MCF 10A (cell line): ENCODE data around the gene RPS6KA2. TPM values are rescaled to one million over a fixed set of nuclear protein-coding genes. Genes with fewer than 3 reads are reported as not detected.
A peak's percentile ranks its signal among the peaks of the same experiment; 100 is the strongest.

ENCODE experiments used
- BruUV-seq: library from RNA; stranded (reverse); fragments of 400-500 nt; replicated peaks from 2 replicates; lab custom pipeline; 2021; lab: Mats Ljungman, UMichigan
- CTCF ChIA-PET: fragments of 300-600 bp; sonication (Branson Sonifier 250); formaldehyde crosslinking; extraction: SDS; loops from one replicate; lab custom pipeline; 2021; ENCODE audit warnings: antibody characterized with exemption, inconsistent platforms; lab: Yijun Ruan, JAX
- POLR2A ChIA-PET: fragments of 300-600, 350-650 bp; sonication (Branson Sonifier 250); formaldehyde crosslinking; extraction: SDS; loops from one replicate; lab custom pipeline; 2020; ENCODE audit warnings: antibody characterized with exemption, inconsistent platforms; lab: Yijun Ruan, JAX
- DNase-seq: peaks from one replicate; pipeline ENCODE4 v3.0.0-alpha.2; 2018; ENCODE audit not compliant: unreplicated experiment
- H3K27ac Mint-ChIP-seq: one replicate; pipeline ENCODE4 v1.8.0; 2022; ENCODE audit warnings: mild to moderate bottlenecking, low read depth, mixed read lengths; ENCODE audit not compliant: unreplicated experiment
- H3K27me3 Mint-ChIP-seq: one replicate; pipeline ENCODE4 v1.8.0; 2022; ENCODE audit warnings: mixed read lengths; ENCODE audit not compliant: insufficient read depth, unreplicated experiment
- H3K36me3 Mint-ChIP-seq: one replicate; pipeline ENCODE4 v1.8.0; 2022; ENCODE audit warnings: mild to moderate bottlenecking, moderate library complexity, mixed read lengths; ENCODE audit not compliant: insufficient read depth, unreplicated experiment
- H3K4me1 Mint-ChIP-seq: one replicate; pipeline ENCODE4 v1.8.0; 2022; ENCODE audit warnings: mixed read lengths; ENCODE audit not compliant: insufficient read depth, unreplicated experiment
- H3K4me3 Mint-ChIP-seq: one replicate; pipeline ENCODE4 v1.8.0; 2022; ENCODE audit warnings: mild to moderate bottlenecking, moderate library complexity, mixed read lengths; ENCODE audit not compliant: unreplicated experiment
- H3K9me3 Mint-ChIP-seq: one replicate; pipeline ENCODE4 v1.8.0; 2022; ENCODE audit warnings: mixed read lengths; ENCODE audit not compliant: unreplicated experiment
- intact Hi-C: fragments of 100-400 bp; cut with micrococcal nuclease; formaldehyde crosslinking; loops from 2 replicates; pipeline ENCODE4 v1.14.1; 2022
- total RNA-seq: library from RNA; stranded (reverse); gene quantifications from 2 replicates; pipeline ENCODE4 v1.2.3, GENCODE V29; 2022
- TF ChIP-seq, protein P1 (sequence below): fragments of 200-600 bp; IDR thresholded peaks from one replicate; pipeline ENCODE4 v1.8.0; 2022; ENCODE audit warnings: antibody characterized with exemption, mild to moderate bottlenecking; ENCODE audit not compliant: unreplicated experiment

RPS6KA2 gene
- total RNA-seq, 1 experiment from 2014 or later: 126 TPM

DNA sequence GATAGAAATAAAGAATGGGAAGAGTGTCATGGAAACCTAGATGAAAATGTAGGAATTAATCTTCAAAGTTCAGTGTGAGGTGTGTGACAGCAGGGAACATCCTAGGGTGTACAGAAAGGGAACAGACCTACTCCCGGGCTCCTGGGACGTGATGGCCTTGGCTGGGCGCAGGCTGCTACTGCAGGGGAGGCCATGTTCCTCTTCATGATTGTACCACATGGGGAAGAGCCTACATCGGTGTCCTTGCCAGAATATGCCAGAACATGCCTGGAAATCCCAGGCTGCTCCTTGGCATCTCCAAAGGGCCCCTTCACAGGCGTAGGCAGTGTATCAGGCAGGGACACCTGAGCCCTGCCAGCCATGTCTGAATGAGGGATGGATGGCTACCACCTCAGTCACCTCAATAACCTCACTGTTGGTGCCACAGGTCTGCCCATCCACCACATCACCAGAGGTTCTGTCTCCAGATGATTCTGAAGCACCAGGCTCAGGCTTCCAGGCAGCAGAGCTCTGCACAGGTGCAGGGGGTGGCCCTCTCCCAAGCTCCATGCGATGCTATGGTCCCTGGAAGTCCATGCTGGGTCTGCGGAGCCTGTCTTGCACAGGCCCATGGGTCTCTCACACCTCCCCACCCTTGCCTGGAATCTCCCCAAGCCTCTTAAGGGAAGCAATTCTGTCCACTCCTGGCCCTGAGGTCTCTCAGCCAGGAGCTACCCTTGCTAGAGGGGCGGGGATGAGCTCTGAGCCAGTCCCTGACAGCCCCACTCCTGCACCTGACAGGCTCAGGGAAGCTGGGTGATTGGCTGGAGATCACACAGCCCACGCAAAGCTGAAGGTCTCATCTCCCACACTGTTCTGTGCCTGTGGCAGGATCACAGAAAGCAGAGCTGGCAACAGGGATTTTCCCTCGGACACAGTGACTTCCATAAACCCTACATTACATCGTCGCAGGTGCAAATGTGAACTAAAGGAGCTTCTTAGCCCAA, 60.7 kb downstream of the RPS6KA2 start:
- Mint-ChIP-seq H3K27me3 (no peaks in the 10 kb centered on the region), H3K4me1 (peaks cover 22% of the 10 kb centered on the region), H3K27ac (peak overlapping the region; percentile 90), H3K9me3 (no peaks in the 10 kb centered on the region), H3K4me3 (peak overlapping the region; percentile 33), H3K36me3 (peaks cover 61% of the 10 kb centered on the region)
- BruUV-seq: no TSS peak
- ChIA-PET CTCF (interaction anchor here (0.5 to 2.8 kb wide), 5 partner anchors 9 to 424 kb away, joined by 3 to 10 read pairs (median 3); no protein-coding TSS in a partner anchor), POLR2A (interaction anchor here (0.8 to 3.4 kb wide), 10 partner anchors 11 to 61 kb away, joined by 3 to 47 read pairs (median 9); partner anchors contain the start of gene RPS6KA2)
- intact Hi-C loops: loop anchor here (1.0 to 2.0 kb wide), 4 partner anchors 9 to 60 kb away; partner anchors contain the start of gene RPS6KA2
- no peak for DNase-seq
- TF ChIP-seq, protein P1, sequence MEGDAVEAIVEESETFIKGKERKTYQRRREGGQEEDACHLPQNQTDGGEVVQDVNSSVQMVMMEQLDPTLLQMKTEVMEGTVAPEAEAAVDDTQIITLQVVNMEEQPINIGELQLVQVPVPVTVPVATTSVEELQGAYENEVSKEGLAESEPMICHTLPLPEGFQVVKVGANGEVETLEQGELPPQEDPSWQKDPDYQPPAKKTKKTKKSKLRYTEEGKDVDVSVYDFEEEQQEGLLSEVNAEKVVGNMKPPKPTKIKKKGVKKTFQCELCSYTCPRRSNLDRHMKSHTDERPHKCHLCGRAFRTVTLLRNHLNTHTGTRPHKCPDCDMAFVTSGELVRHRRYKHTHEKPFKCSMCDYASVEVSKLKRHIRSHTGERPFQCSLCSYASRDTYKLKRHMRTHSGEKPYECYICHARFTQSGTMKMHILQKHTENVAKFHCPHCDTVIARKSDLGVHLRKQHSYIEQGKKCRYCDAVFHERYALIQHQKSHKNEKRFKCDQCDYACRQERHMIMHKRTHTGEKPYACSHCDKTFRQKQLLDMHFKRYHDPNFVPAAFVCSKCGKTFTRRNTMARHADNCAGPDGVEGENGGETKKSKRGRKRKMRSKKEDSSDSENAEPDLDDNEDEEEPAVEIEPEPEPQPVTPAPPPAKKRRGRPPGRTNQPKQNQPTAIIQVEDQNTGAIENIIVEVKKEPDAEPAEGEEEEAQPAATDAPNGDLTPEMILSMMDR: no peak

DNA sequence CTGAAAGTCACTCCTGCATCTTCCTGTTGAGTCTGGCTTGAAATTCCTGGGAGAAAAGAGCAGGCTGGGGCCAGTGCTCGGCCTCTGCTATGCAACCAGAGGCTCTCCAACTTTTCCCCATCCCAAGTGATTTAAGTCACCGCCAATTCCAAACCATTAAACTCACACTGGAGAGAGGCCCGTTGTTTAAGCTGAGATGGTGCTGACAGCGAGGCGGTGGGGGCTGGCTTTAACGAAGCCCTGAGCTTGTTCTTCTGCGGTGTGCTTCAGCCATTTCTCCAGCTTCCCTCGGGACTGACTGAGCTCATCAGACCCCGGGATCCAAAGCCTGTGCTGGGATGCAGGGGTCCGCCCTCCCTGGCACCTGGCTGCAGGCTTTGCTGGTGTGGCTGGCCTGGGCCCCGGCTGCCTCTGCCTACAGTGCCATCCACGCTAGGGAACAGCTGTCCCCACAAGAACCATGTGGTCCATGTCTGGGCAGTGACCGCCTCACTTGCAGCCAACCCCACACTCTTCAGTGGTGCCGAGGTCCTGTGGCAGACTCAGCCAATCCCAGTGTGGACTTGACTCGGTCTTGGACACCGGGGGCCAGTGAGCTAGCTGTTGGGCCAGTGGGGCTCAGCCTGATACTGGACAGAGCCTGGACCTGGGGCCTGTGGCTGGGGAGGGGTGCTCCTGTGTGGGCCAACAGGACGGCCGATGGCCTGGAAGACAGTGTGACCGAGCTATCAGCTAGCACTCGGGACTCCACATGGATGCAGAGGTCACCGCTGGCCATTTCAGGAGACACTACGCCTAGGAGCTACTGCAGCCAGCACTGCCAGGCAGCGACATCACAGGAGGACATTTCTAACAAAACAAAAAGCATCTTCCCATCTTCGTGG, 61.7 kb downstream of the RPS6KA2 start:
- H3K4me1 Mint-ChIP-seq: peaks cover 30% of the 10 kb centered on the region
- BruUV-seq: no TSS peak
- no peaks in the 10 kb centered on the region for H3K9me3 Mint-ChIP-seq
- POLR2A ChIA-PET: interaction anchor here (0.5 to 3.2 kb wide), 3 partner anchors 59 to 681 kb away, joined by 3 to 27 read pairs (median 7); partner anchors contain the start of gene RPS6KA2
- TF ChIP-seq, protein P1: no peak
- peaks cover 67% of the 10 kb centered on the region for H3K36me3 Mint-ChIP-seq
- no peaks in the 10 kb centered on the region for H3K27me3 Mint-ChIP-seq
- H3K27ac Mint-ChIP-seq: peak overlapping the region; percentile 90
- H3K4me3 Mint-ChIP-seq: no peak overlapping the region
- intact Hi-C loops: no loop called here
- CTCF ChIA-PET: interaction anchor here (0.6 to 2.8 kb wide), 3 partner anchors 8 to 425 kb away, joined by 3 to 10 read pairs (median 3); no protein-coding TSS in a partner anchor
- no peak for DNase-seq

DNA sequence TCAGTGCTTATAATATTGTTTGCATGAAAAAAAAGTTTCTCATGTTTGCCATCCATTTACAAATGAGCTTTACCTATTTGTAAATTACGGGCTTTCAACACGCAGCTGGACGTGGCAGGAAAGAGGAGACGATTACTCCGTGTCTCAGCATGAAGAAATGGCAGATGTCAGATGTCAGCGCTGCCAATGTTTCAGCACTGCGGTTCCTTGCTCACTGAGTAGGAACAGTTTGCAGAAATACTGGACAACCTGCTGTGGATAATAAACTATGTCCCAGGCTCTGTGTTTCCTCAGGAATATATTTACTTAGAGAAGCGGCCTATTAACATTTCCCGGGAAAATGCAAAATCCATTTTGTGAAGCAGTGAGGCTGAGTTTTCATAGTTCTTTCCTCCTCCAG, 63.2 kb downstream of the RPS6KA2 start:
- H3K4me1 Mint-ChIP-seq: peaks cover 38% of the 10 kb centered on the region
- CTCF ChIA-PET: no interaction called here
- H3K9me3 Mint-ChIP-seq: no peaks in the 10 kb centered on the region
- POLR2A ChIA-PET: no interaction called here
- H3K36me3 Mint-ChIP-seq: peaks cover 60% of the 10 kb centered on the region
- H3K4me3 Mint-ChIP-seq: no peak overlapping the region
- no TSS peak for BruUV-seq
- intact Hi-C loops: no loop called here
- H3K27me3 Mint-ChIP-seq: no peaks in the 10 kb centered on the region
- H3K27ac Mint-ChIP-seq: no peak overlapping the region
- TF ChIP-seq, protein P1: no peak
- no peak for DNase-seq
